Neural cell (in vitro differentiated cells): ENCODE measurements around the gene ADCY4.

Experiments
- CTCF ChIP-seq: fragments of 450-650 bp; IDR thresholded peaks from 2 replicates; pipeline ENCODE4 v1.5.1; 2014; ENCODE audit warnings: antibody characterized with exemption, mild to moderate bottlenecking, moderate library complexity; ENCODE audit not compliant: poor library complexity, severe bottlenecking
- EP300 ChIP-seq: fragments of 450-650 bp; conservative IDR thresholded peaks from 2 replicates; pipeline ENCODE4 v1.6.1; 2014; ENCODE audit warnings: antibody characterized with exemption, mild to moderate bottlenecking, moderate library complexity; ENCODE audit not compliant: poor library complexity, severe bottlenecking
- EZH2 ChIP-seq: fragments of 200-600, 300-800 bp; shearing (Covaris generic), sonication (generic); IDR thresholded peaks from 2 replicates; pipeline ENCODE4 v1.6.1; 2014; ENCODE audit warnings: antibody characterized with exemption, low read length, borderline replicate concordance, mild to moderate bottlenecking; ENCODE audit not compliant: insufficient read depth, poor library complexity, severe bottlenecking
- RAD21 ChIP-seq: fragments of 450-650 bp; conservative IDR thresholded peaks from 2 replicates; pipeline ENCODE4 v1.6.1; 2014; ENCODE audit warnings: antibody characterized with exemption, mild to moderate bottlenecking, moderate library complexity
- REST ChIP-seq: IDR thresholded peaks from 2 replicates; pipeline ENCODE4 v1.6.1; 2012; ENCODE audit warnings: borderline replicate concordance
- SMC3 ChIP-seq: fragments of 450-650 bp; conservative IDR thresholded peaks from 2 replicates; pipeline ENCODE4 v1.6.1; 2014; ENCODE audit warnings: antibody characterized with exemption, mild to moderate bottlenecking, moderate library complexity; ENCODE audit not compliant: poor library complexity

- TF ChIP-seq RAD21 (no peak), EZH2 (no peak), SMC3 (no peak), REST (no peak), CTCF (no peak), EP300 (no peak)
Measured at GRCh38 chr14:24282736-24283135, 52.1 kb downstream of the ADCY4 start.
